ENCODE results near the gene MCF2L.

Gene MCF2L

GRCh38 chr13:112990783-112991182, 21.8 kb downstream of the MCF2L start:
- no peak for DNase-seq (ENCODE audit: low read depth)
- H3K4me3 ChIP-seq (ENCODE audit: low read depth, low read length) = no peak overlapping the region
- TF ChIP-seq CTCF (conservative IDR thresholded peaks at IDR 0.05; ENCODE audit: low read depth, low read length) = no peak

- no peak overlapping the region for H3K4me3 ChIP-seq (ENCODE audit: low read depth, low read length)
- no peak for DNase-seq (ENCODE audit: low read depth)
- no peak for TF ChIP-seq CTCF (conservative IDR thresholded peaks at IDR 0.05; ENCODE audit: low read depth, low read length)
Observed at GRCh38 chr13:112991609-112992008, 22.6 kb downstream of the MCF2L start.

DNA sequence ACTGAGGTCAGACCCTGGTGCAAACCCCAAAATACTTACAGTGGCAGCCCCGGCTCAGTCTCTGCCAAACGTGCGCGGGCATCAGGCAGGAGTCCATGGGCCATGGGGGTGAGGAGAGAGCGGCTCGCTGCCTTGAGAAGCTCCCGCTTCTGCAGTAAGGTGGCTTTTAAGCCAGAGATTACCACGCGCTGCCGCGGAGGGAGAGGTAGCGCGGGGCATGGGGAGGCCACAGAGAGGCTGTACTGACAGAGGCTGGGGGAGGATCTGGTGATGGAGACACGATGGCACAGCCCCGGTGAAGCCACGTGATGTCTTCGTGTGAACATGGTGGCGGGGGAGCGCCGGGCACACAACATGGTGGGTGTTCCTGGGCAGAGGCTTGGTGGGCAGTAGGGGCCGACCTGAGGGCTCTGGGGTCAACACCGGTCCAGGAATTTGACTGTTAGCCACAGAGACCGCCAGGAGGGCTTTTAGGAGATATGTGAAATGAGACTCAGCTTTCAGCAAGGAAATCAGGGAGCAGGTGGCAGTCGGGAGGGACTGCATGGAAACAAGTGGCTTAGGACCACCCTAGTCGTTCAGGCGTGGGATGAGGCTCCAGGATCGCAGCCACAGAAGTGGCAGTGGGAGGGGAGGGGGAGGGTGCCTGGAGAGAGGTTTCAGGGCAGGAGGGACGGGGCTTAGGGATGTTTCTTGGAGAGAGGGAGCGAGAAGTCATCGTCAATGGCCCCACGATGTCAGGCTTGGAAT, 24.1 kb downstream of the MCF2L start:
- H3K4me3 ChIP-seq (ENCODE audit: low read depth, low read length) = no peak overlapping the region
- no peak for DNase-seq (ENCODE audit: low read depth)
- TF ChIP-seq CTCF (conservative IDR thresholded peaks at IDR 0.05; ENCODE audit: low read depth, low read length) = no peak

DNA sequence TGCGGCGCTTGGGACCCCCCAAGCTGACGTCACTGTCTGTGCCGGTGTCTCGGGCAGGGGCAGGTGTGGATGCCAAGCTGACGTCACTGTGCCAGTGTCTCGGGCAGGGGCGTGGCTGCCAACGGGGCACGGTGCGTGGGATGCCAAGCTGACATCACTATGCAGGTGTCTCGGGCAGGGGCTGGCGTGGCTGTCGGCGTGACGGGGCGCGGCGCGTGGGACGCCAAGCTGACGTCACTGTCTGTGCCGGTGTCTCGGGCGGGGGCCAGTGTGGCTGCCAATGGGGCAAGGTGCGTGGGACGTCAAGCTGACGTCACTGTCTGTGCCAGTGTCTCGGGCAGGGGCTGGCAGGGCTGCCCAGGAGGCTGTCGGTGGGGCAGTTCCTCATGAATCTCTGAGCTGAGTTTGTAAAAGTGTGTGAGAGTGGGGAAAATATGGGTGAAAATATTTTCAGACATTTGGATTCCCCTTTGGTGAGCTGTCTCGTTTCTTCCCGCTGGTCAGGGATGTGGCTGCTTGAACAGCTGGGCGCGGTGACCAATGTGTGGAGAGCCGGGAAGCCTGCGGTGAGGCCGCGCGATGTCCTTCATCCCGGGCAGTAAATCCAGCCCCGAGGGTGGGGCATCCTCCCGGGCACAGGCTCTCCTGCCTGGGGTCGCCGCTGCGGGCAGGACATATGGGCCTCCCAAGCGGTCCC, 25.2 kb downstream of the MCF2L start:
- no peak for DNase-seq (ENCODE audit: low read depth)
- no peak for TF ChIP-seq CTCF (conservative IDR thresholded peaks at IDR 0.05; ENCODE audit: low read depth, low read length)
- H3K4me3 ChIP-seq (ENCODE audit: low read depth, low read length) = no peak overlapping the region

GRCh38 chr13:112994781-112995355, 25.9 kb downstream of the MCF2L start:
- no peak overlapping the region for H3K4me3 ChIP-seq (ENCODE audit: low read depth, low read length)
- no peak for DNase-seq (ENCODE audit: low read depth)
- no peak for TF ChIP-seq CTCF (conservative IDR thresholded peaks at IDR 0.05; ENCODE audit: low read depth, low read length)

DNA sequence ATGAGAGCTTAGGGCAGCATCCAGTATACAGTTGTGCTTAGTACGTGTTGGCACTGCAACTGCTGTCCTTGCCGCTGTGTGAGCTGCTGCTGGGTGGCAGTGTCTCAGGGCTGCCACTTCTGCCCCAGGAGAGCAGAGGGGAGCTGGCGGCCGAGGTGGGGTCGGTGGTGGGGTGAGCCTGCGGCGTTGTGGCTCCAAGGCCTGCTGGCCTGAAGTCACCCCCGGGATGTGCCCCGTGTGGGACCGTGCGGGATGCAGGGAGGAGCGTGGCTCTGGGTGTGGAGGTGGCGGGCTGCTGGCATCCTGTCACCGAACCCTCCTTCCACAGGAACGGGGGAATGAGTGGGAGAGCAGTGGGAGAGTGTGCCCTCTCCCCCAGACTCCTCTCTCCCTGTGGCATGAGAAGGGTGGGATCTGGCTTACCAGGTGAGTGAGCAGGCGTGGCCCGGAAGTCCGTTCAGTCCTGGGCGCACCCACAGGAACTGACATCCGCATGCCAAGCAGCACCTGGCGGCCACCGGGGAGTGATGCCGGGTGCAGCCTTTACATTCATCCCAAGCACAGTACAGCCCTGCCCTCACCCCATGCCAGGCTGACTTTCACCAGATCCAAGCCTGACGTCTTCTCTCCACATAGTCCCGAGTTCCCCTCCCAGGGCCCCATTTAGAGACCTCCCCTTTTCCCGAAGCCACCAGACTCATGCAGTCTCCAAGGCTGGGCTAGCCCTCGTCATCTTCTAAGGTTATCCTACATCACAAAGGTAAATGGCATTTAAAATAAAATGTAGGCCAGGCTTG, 26.6 kb downstream of the MCF2L start:
- TF ChIP-seq CTCF (conservative IDR thresholded peaks at IDR 0.05; ENCODE audit: low read depth, low read length) = no peak
- no peak overlapping the region for H3K4me3 ChIP-seq (ENCODE audit: low read depth, low read length)
- DNase-seq (ENCODE audit: low read depth) = no peak
